Smooth muscle cell (in vitro differentiated cells): ENCODE results near the gene EHD3. TPM values are rescaled to one million over a fixed set of nuclear protein-coding genes. Genes with fewer than 3 reads are reported as not detected.

Experiments
- DNase-seq: peaks from one replicate; lab custom pipeline; 2025; ENCODE audit not compliant: unreplicated experiment; lab: John Stamatoyannopoulos, UW
- H2AFZ ChIP-seq: fragments of 200-600 bp; sonication (generic); 2 replicates; pipeline ENCODE4 v1.6.0; 2016; ENCODE audit warnings: antibody characterized with exemption, low read depth, mild to moderate bottlenecking
- H3F3A ChIP-seq: fragments of 200-600 bp; sonication (generic); 2 replicates; pipeline ENCODE4 v1.6.0; 2017; ENCODE audit warnings: antibody characterized with exemption, low read depth
- H3K27ac ChIP-seq: fragments of 200-600 bp; sonication (generic); 2 replicates; pipeline ENCODE4 v1.5.1; 2016; ENCODE audit warnings: low read depth, mild to moderate bottlenecking
- H3K27me3 ChIP-seq: fragments of 200-600 bp; sonication (generic); 2 replicates; pipeline ENCODE4 v1.6.1; 2016; ENCODE audit warnings: low read depth, mild to moderate bottlenecking
- H3K36me3 ChIP-seq: fragments of 200-600 bp; sonication (generic); 2 replicates; pipeline ENCODE4 v1.5.1; 2016; ENCODE audit warnings: low read depth
- H3K4me1 ChIP-seq: fragments of 200-600 bp; sonication (generic); 2 replicates; pipeline ENCODE4 v1.5.1; 2016; ENCODE audit warnings: low read depth
- H3K4me2 ChIP-seq: fragments of 200-600 bp; sonication (generic); 2 replicates; pipeline ENCODE4 v1.6.0; 2016; ENCODE audit warnings: mild to moderate bottlenecking
- H3K4me3 ChIP-seq: fragments of 200-600 bp; sonication (generic); 2 replicates; pipeline ENCODE4 v1.5.1; 2016; ENCODE audit warnings: mild to moderate bottlenecking
- H3K79me2 ChIP-seq: fragments of 200-600 bp; sonication (generic); 2 replicates; pipeline ENCODE4 v1.6.0; 2016; ENCODE audit warnings: low read depth, mild to moderate bottlenecking
- H3K9ac ChIP-seq: fragments of 200-600 bp; sonication (generic); 2 replicates; pipeline ENCODE4 v1.6.0; 2016; ENCODE audit warnings: low read depth
- H3K9me3 ChIP-seq: fragments of 200-600 bp; sonication (generic); replicated peaks from 2 replicates; pipeline ENCODE4 v1.5.1; 2016; ENCODE audit warnings: low read depth
- H4K20me1 ChIP-seq: fragments of 200-600 bp; sonication (generic); 2 replicates; pipeline ENCODE4 v1.6.0; 2016; ENCODE audit warnings: low read depth
- WGBS: methylation state at CpG from one replicate; pipeline ENCODE4 v1.1.7; 2016; ENCODE audit warnings: low lambda C conversion rate; 5-methylcytosine and 5-hydroxymethylcytosine counted together
- polyA plus RNA-seq: library from polyadenylated mRNA; unstranded; fragments of >200 nt; fragmentation: Nextera tagmentation; extraction: Ambion mirVana; gene quantifications from 2 replicates; pipeline ENCODE4 v1.2.1, GENCODE V29; 2016
- total RNA-seq: library from RNA; depleted of rRNA; stranded (reverse); fragments of >200 nt; gene quantifications from 2 replicates; pipeline ENCODE4 v1.2.3, GENCODE V29; 2014
- TF ChIP-seq, protein P1 (sequence below): fragments of 200-600 bp; sonication (generic); IDR thresholded peaks from 2 replicates; pipeline ENCODE4 v1.5.1; 2017; ENCODE audit warnings: borderline replicate concordance, mild to moderate bottlenecking, antibody characterized with exemption; ENCODE audit not compliant: insufficient read depth, poor library complexity, severe bottlenecking

The EHD3 gene
- total and polyA plus RNA-seq, 2 experiments from 2014 or later = 13.8 to 15.5 TPM

DNA sequence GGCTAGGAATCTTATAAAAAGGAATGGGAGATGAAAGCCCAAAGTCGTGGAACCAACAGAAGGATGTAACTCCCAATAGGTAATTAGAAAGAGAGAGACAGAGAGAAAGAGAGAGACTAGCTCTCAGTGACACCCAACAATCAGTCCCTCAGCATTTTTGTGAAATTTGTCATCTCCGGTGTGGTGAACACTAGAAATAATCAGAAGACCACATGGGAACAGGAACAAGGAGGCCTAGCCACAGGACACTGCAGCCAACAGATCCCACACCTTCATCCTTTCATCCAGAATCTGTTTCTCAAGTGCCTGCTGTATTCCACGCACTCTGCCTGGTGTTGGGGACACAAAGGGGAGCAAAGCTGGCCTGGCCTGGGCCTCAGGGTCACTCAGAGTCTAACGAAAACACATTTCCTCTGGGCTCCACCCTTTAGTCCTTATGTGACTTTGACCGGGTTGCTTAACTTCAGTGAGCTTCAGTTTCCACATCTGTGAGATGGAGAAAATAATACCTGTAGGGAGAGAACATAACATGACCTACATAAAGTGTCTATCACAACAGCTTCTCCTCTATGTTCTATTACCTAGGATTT lies 53.1 kb downstream of the EHD3 start:
- TF ChIP-seq, protein P1, sequence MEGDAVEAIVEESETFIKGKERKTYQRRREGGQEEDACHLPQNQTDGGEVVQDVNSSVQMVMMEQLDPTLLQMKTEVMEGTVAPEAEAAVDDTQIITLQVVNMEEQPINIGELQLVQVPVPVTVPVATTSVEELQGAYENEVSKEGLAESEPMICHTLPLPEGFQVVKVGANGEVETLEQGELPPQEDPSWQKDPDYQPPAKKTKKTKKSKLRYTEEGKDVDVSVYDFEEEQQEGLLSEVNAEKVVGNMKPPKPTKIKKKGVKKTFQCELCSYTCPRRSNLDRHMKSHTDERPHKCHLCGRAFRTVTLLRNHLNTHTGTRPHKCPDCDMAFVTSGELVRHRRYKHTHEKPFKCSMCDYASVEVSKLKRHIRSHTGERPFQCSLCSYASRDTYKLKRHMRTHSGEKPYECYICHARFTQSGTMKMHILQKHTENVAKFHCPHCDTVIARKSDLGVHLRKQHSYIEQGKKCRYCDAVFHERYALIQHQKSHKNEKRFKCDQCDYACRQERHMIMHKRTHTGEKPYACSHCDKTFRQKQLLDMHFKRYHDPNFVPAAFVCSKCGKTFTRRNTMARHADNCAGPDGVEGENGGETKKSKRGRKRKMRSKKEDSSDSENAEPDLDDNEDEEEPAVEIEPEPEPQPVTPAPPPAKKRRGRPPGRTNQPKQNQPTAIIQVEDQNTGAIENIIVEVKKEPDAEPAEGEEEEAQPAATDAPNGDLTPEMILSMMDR = no peak
- H3F3A ChIP-seq = peaks cover 3% of the 10 kb centered on the region
- no peak for DNase-seq
- no peaks in the 10 kb centered on the region for H3K36me3 ChIP-seq
- no peaks in the 10 kb centered on the region for H3K27me3 ChIP-seq
- no peak overlapping the region for H3K27ac ChIP-seq
- no peak overlapping the region for H2AFZ ChIP-seq
- 73% methylated on average over 5 of the region's 5 CpGs for WGBS
- H3K9ac ChIP-seq = no peak overlapping the region
- H3K79me2 ChIP-seq = no peaks in the 10 kb centered on the region
- no peaks in the 10 kb centered on the region for H4K20me1 ChIP-seq
- H3K4me1 ChIP-seq = peaks cover 8% of the 10 kb centered on the region
- H3K4me2 ChIP-seq = no peak overlapping the region
- H3K4me3 ChIP-seq = no peak overlapping the region
- H3K9me3 ChIP-seq = no peaks in the 10 kb centered on the region

DNA sequence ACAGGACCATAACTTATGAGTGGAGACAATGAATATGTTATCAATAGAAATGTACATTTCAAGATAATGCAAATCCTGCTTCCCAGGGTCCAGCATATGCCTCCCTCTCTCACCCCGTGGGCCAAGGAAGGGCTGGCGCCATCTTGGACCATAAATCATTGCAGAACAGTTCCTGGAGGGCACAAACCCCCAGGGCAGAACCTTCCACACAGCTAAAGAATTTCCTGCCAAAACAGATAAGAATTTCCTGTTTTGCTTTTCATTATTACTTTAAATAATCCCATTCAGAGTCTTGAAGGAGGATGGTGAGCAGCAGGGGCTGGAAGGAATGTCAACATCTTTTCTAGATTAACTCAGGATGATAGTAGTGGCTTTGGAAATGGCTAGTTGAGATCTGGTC lies 53.7 kb downstream of the EHD3 start:
- Histone ChIP-seq H3K9ac (no peak overlapping the region), H3K79me2 (no peaks in the 10 kb centered on the region), H3K27ac (no peak overlapping the region), H4K20me1 (no peaks in the 10 kb centered on the region), H3K9me3 (no peaks in the 10 kb centered on the region), H3F3A (peaks cover 3% of the 10 kb centered on the region), H2AFZ (no peak overlapping the region), H3K36me3 (no peaks in the 10 kb centered on the region), H3K4me3 (no peak overlapping the region), H3K27me3 (no peaks in the 10 kb centered on the region), H3K4me1 (peaks cover 8% of the 10 kb centered on the region), H3K4me2 (peak overlapping the region; percentile 20)
- TF ChIP-seq, protein P1 = no peak
- 44% methylated on average over 2 of the region's 2 CpGs for WGBS
- DNase-seq = no peak

DNA sequence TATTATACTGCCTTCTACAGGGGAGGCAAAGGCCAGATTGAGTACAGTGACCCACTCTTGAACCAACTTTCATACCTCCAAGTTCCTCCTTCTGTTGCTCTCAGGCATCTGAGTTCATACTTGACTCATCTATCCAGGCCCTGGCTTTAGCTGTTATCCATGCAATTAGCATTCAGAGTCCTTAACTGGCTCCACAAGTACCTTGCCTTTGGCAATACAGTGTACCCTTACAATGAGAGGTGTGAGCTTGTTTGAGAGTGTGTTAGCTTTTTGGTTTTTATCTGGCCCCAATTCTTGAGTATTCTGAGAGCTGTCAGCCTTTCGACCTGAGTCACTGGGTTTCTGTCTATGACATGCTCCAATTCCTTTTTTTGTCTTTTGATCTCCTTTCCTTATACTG lies 60.2 kb downstream of the EHD3 start:
- H3K9ac ChIP-seq = no peak overlapping the region
- H3F3A ChIP-seq = no peaks in the 10 kb centered on the region
- no peak overlapping the region for H3K4me3 ChIP-seq
- DNase-seq = no peak
- H3K4me1 ChIP-seq = no peaks in the 10 kb centered on the region
- no peaks in the 10 kb centered on the region for H3K27me3 ChIP-seq
- TF ChIP-seq, protein P1 = no peak
- H3K9me3 ChIP-seq = no peaks in the 10 kb centered on the region
- WGBS = 72% methylated on average over 1 of the region's 1 CpG
- H2AFZ ChIP-seq = no peak overlapping the region
- H4K20me1 ChIP-seq = no peaks in the 10 kb centered on the region
- no peak overlapping the region for H3K4me2 ChIP-seq
- no peak overlapping the region for H3K27ac ChIP-seq
- no peaks in the 10 kb centered on the region for H3K36me3 ChIP-seq
- H3K79me2 ChIP-seq = no peaks in the 10 kb centered on the region

DNA sequence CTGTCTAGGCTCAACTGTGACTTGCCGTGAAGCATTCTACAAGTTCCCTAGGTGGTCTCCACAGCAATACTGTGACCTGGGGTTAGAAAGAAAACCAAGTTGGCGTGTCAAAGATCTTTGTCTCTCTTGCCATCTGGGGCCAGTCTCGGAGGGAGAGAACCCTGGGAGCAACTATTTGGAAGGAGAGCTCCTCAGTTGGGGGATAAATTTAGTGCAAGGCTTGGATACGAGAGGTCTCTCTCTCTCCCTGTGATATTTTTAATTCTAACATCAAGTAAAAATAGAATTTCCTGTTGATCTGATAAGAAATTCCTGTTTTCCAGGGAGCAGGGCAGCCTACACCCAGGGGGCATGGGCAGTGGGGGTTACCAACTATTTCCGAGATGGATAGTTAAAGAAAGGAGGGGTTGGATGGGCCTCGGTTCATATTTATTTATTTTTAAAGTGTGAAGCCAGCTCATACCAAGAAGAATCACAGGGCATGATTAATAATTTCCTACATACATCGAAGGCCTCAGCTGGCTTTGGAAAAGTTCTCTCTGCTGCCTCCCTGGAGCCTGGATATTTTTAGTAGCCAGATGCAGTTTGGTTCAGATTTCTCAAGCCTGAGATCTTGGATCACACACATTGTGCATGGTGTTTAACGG lies 62.8 kb downstream of the EHD3 start:
- Histone ChIP-seq H3F3A (no peaks in the 10 kb centered on the region), H3K27ac (peak overlapping the region; percentile 17), H2AFZ (no peak overlapping the region), H3K36me3 (no peaks in the 10 kb centered on the region), H3K79me2 (no peaks in the 10 kb centered on the region), H3K27me3 (no peaks in the 10 kb centered on the region), H4K20me1 (no peaks in the 10 kb centered on the region), H3K9ac (no peak overlapping the region), H3K4me2 (no peak overlapping the region), H3K4me3 (no peak overlapping the region), H3K4me1 (no peaks in the 10 kb centered on the region), H3K9me3 (no peaks in the 10 kb centered on the region)
- TF ChIP-seq, protein P1 = no peak
- WGBS = 75% methylated on average over 8 of the region's 8 CpGs
- DNase-seq = no peak
